Vagina (tissue), 2 donors: ENCODE results near the gene MEGF8. TPM values are rescaled to one million over a fixed set of nuclear protein-coding genes. Genes with fewer than 3 reads are reported as not detected.
A peak's percentile ranks its signal among the peaks of the same experiment; 100 is the strongest.

Experiments
- DNase-seq, 2 donors: peaks; one replicate each; pipeline ENCODE4 v3.0.0-alpha.2; 2017; ENCODE audit errors: extremely low spot score in 2 of 2
- H3K27ac ChIP-seq: fragments of 200-600 bp; sonication (generic); one replicate; pipeline ENCODE4 v1.5.1; 2019
- H3K27me3 ChIP-seq: fragments of 200-600 bp; sonication (generic); one replicate; pipeline ENCODE4 v1.5.1; 2019
- H3K36me3 ChIP-seq, 2 donors: fragments of 200-600 bp; sonication (generic); one replicate each; pipeline ENCODE4 v1.5.1; 2017 to 2019
- H3K4me1 ChIP-seq: fragments of 200-600 bp; sonication (generic); one replicate; pipeline ENCODE4 v1.5.1; 2019
- H3K4me3 ChIP-seq, 2 donors: fragments of 200-600 bp; sonication (generic); 1 replicate in 1 of 2; 2 replicates in 1 of 2; pipeline ENCODE4 v1.5.1; 2016 to 2019
- H3K9me3 ChIP-seq: fragments of 200-600 bp; sonication (generic); one replicate; pipeline ENCODE4 v1.5.1; 2019
- CTCF ChIP-seq, 3 experiments: fragments of 450-650 bp in 2 of 3; fragments of 200-600 bp in 1 of 3; sonication (generic) in 1 of 3; IDR thresholded peaks; one replicate each; pipeline ENCODE4 v1.5.1; 2017 to 2019; ENCODE audit warnings: antibody characterized with exemption in 3 of 3, mild to moderate bottlenecking in 2 of 3, moderate library complexity in 2 of 3
- POLR2A ChIP-seq, 2 donors: fragments of 450-650 bp; IDR thresholded peaks; one replicate each; pipeline ENCODE4 v1.6.1; 2017; ENCODE audit warnings: antibody characterized with exemption in 2 of 2, mild to moderate bottlenecking in 2 of 2, moderate library complexity in 2 of 2
- POLR2AphosphoS5 ChIP-seq, 2 donors: sonication (generic); formaldehyde crosslinking; IDR thresholded peaks; one replicate each; pipeline ENCODE4 v1.9.0; 2017; ENCODE audit warnings: antibody characterized with exemption in 2 of 2, mild to moderate bottlenecking in 2 of 2, low read depth in 1 of 2; ENCODE audit not compliant: insufficient read depth in 1 of 2
- intact Hi-C: fragments of 100-400 bp; cut with DNase I; formaldehyde crosslinking; loops from one replicate; pipeline ENCODE4 v1.15.1; 2023
- total RNA-seq: library from RNA; depleted of rRNA; stranded (reverse); fragments of >200 nt; gene quantifications from one replicate; pipeline ENCODE4 v1.2.3, GENCODE V29; 2016

Gene MEGF8
- total RNA-seq, 1 donor from 2014 or later: 13.5 TPM

DNA sequence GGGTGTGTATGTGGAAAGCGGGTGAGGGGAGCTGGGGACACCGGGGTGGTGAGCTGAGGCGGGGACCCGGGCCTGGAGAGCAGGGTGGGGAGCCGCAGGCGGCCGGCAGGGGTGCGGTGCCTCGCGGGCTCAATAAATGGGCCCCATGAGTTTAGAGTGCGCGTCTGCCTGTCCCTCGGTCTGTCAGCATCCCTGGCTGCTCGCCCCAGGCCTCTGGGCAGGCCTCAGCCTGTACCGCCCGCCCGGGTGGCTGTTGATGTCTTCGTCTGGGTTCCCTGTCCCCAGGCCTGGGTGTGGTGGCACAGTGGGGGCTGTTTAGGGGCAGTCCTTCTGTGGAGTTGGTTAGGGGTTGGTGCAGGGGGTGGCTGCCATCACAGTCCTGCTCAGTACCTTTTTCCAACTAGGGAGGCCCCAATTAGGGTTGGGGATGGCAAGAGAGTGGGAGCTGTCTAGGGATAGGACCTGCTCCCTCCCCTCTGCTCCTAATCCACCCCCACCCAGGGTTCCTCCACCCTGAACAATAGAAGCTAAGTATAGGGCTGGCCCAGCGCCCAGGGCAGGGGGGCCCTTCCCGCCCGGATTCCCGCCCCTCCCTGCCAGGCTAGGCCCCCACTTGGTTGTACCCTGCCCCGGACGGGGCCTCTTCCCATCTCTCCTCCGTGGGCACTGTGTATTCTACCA, 44.1 kb upstream of the MEGF8 start:
- intact Hi-C loops: loop anchor here (2.0 kb wide), 1 partner anchor 26 kb away; the partner anchor contains the start of gene ERF
- TF ChIP-seq POLR2AphosphoS5 (IDR thresholded peaks at IDR 0.05; ENCODE audit: insufficient read depth in 1 of 2, low read depth in 1 of 2): peak in 1 of 2 donors; percentile 30
- no peak for TF ChIP-seq POLR2A (IDR thresholded peaks at IDR 0.05)
- H3K4me1 ChIP-seq: peaks cover 83% of the 10 kb centered on the region
- H3K4me3 ChIP-seq: peak overlapping the region; percentile 68 to 75
- DNase-seq: no peak
- H3K27me3 ChIP-seq: no peaks in the 10 kb centered on the region
- peak overlapping the region; percentile 100 for H3K27ac ChIP-seq
- H3K9me3 ChIP-seq: no peaks in the 10 kb centered on the region
- no peaks in the 10 kb centered on the region for H3K36me3 ChIP-seq

GRCh38 chr19:42281827-42282762, 43.3 kb upstream of the MEGF8 start:
- DNase-seq: no peak
- Histone ChIP-seq H3K27me3 (no peaks in the 10 kb centered on the region), H3K27ac (peak overlapping the region; percentile 100), H3K4me3 (peak overlapping the region; percentile 68 to 75), H3K9me3 (no peaks in the 10 kb centered on the region), H3K4me1 (peaks cover 83% of the 10 kb centered on the region), H3K36me3 (peaks cover 0 to under 1% of the 10 kb centered on the region in 2 donors)
- TF ChIP-seq POLR2AphosphoS5 (IDR thresholded peaks at IDR 0.05; ENCODE audit: insufficient read depth in 1 of 2, low read depth in 1 of 2): no peak
- TF ChIP-seq POLR2A (IDR thresholded peaks at IDR 0.05): no peak
- TF ChIP-seq CTCF (IDR thresholded peaks at IDR 0.05): no peak
- intact Hi-C loops: loop anchor here (2.0 kb wide), 1 partner anchor 27 kb away; the partner anchor contains the start of gene ERF

- TF ChIP-seq POLR2A (IDR thresholded peaks at IDR 0.05) (no peak), POLR2AphosphoS5 (IDR thresholded peaks at IDR 0.05; ENCODE audit: insufficient read depth in 1 of 2, low read depth in 1 of 2) (no peak), CTCF (IDR thresholded peaks at IDR 0.05) (no peak)
Observed at GRCh38 chr19:42282819-42283187, 42.6 kb upstream of the MEGF8 start.

GRCh38 chr19:42283188-42284065, 42.0 kb upstream of the MEGF8 start:
- Histone ChIP-seq H3K4me3 (peak overlapping the region; percentile 66 to 90), H3K27me3 (no peaks in the 10 kb centered on the region), H3K36me3 (peaks cover 0 to 14% of the 10 kb centered on the region in 2 donors), H3K9me3 (no peaks in the 10 kb centered on the region), H3K4me1 (peaks cover 70% of the 10 kb centered on the region), H3K27ac (peak overlapping the region; percentile 100)
- TF ChIP-seq POLR2AphosphoS5 (IDR thresholded peaks at IDR 0.05; ENCODE audit: insufficient read depth in 1 of 2, low read depth in 1 of 2) (peak in 1 of 2 donors; percentile 96), POLR2A (IDR thresholded peaks at IDR 0.05) (peak; percentile 39 to 85), CTCF (IDR thresholded peaks at IDR 0.05) (peak in 1 of 3 experiments; percentile 21)
- no peak for DNase-seq
- intact Hi-C loops: no loop called here

More at GRCh38 chr19:42282819-42283187, 42.6 kb upstream of the MEGF8 start:
- intact Hi-C loops: no loop called here
- Histone ChIP-seq H3K4me3 (peak overlapping the region; percentile 66 to 90), H3K27me3 (no peaks in the 10 kb centered on the region), H3K36me3 (peaks cover 0 to 8% of the 10 kb centered on the region in 2 donors), H3K9me3 (no peaks in the 10 kb centered on the region), H3K4me1 (peaks cover 77% of the 10 kb centered on the region), H3K27ac (peak overlapping the region; percentile 100)
- DNase-seq: no peak
